Measurements from ENCODE around the gene CAMK2A.

Gene CAMK2A

GRCh38 chr5:150181766-150182545 is 107.6 kb downstream of the CAMK2A start:
- DNase-seq = no peak

GRCh38 chr5:150181027-150181426 is 108.5 kb downstream of the CAMK2A start:
- DNase-seq = no peak

GRCh38 chr5:150180241-150181026 is 109.1 kb downstream of the CAMK2A start:
- DNase-seq = no peak

GRCh38 chr5:150179019-150179620 is 110.5 kb downstream of the CAMK2A start:
- no peak for DNase-seq

GRCh38 chr5:150178262-150178661 is 111.3 kb downstream of the CAMK2A start:
- DNase-seq = no peak

- DNase-seq = no peak
These were observed 111.9 kb downstream of the CAMK2A start for GRCh38 chr5:150177721-150178120.

- DNase-seq = no peak
These were observed 112.7 kb downstream of the CAMK2A start for GRCh38 chr5:150176745-150177477.

GRCh38 chr5:150175536-150175935 is 114.0 kb downstream of the CAMK2A start:
- no peak for DNase-seq

GRCh38 chr5:150175076-150175475 is 114.5 kb downstream of the CAMK2A start:
- DNase-seq = no peak

- DNase-seq = no peak
These were observed 115.3 kb downstream of the CAMK2A start for GRCh38 chr5:150174285-150174684.

- no peak for DNase-seq
These were observed 116.4 kb downstream of the CAMK2A start for GRCh38 chr5:150173161-150173560.

- DNase-seq = no peak
These were observed 117.0 kb downstream of the CAMK2A start for GRCh38 chr5:150172556-150172955.

GRCh38 chr5:150172145-150172544 is 117.4 kb downstream of the CAMK2A start:
- no peak for DNase-seq

Measured in activated CD4-positive, alpha-beta T cell treated with anti-CD3 and anti-CD28 coated beads, Interleukin-2, amount 50 U/mL, for 16 hours (primary cell).